Measurements from ENCODE around the gene CDC7. TPM values are rescaled to one million over a fixed set of nuclear protein-coding genes. Genes with fewer than 3 reads are reported as not detected.

The CDC7 gene
- total and polyA plus RNA-seq, 2 donors (not counting 1 experiment from before 2014, with no cell fraction given), result 3.9 to 7.4 TPM

DNA sequence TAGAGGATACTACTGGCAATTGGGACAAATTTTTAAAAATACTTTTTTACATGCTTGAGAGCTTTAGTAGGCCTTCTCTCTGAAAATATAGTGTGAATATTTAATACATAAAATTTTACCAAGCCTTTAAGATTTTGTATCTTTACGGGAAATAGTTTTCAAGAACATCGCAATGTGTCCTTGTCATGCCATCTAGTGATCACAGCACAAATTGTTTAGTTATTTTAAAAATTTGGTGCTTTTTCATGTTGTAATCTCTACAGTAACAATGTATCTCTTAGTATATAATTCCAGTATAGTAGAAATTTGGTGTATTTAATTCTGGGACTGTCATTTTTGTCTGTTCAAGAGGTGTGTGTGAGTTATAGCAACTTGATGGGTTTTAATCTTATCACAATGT, 6.7 kb downstream of the CDC7 start:
- peaks cover 15% of the 10 kb centered on the region for H3K79me2 ChIP-seq (ENCODE audit: control insufficient read depth, insufficient read depth, low read length)
- no peaks in the 10 kb centered on the region for H3K9me3 Mint-ChIP-seq (ENCODE audit: insufficient read depth)
- no peak for ATAC-seq (ENCODE audit: low read depth)
- no peak overlapping the region for H3K9ac ChIP-seq (ENCODE audit: low read length)
- no peak for DNase-seq
- H2AFZ ChIP-seq (ENCODE audit: insufficient read depth, low read depth, low read length, poor library complexity, severe bottlenecking), result no peak overlapping the region
- no peak overlapping the region for H3K4me3 Mint-ChIP-seq
- H3K4me3 ChIP-seq (ENCODE audit: control extremely low read depth in 1 of 5, extremely low read depth in 1 of 5, insufficient read depth in 1 of 5, low read depth in 2 of 5, low read length in 4 of 5), result no peak overlapping the region
- no CpG with 5 or more reads among the region's 2 CpGs for WGBS (ENCODE audit: insufficient coverage)
- no peaks in the 10 kb centered on the region for H3K36me3 ChIP-seq (replicated peaks in 1 of 2; ENCODE audit: control extremely low read depth in 1 of 2, control insufficient read depth in 1 of 2, extremely low read depth in 1 of 2, insufficient read depth in 2 of 2, low read length in 1 of 2)
- no peak overlapping the region for H3K4me2 ChIP-seq (replicated peaks; ENCODE audit: low read depth, low read length, poor library complexity, severe bottlenecking)
- ChIA-PET CTCF (interaction anchor here (1.5 kb wide), 1 partner anchor 421 kb away, joined by 3 read pairs; no protein-coding TSS in a partner anchor), POLR2A (no interaction called here)
- TF ChIP-seq, protein P1, sequence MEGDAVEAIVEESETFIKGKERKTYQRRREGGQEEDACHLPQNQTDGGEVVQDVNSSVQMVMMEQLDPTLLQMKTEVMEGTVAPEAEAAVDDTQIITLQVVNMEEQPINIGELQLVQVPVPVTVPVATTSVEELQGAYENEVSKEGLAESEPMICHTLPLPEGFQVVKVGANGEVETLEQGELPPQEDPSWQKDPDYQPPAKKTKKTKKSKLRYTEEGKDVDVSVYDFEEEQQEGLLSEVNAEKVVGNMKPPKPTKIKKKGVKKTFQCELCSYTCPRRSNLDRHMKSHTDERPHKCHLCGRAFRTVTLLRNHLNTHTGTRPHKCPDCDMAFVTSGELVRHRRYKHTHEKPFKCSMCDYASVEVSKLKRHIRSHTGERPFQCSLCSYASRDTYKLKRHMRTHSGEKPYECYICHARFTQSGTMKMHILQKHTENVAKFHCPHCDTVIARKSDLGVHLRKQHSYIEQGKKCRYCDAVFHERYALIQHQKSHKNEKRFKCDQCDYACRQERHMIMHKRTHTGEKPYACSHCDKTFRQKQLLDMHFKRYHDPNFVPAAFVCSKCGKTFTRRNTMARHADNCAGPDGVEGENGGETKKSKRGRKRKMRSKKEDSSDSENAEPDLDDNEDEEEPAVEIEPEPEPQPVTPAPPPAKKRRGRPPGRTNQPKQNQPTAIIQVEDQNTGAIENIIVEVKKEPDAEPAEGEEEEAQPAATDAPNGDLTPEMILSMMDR (IDR thresholded peaks at IDR 0.05), result no peak
- TF ChIP-seq EZH2 (IDR thresholded peaks at IDR 0.05; ENCODE audit: borderline replicate concordance, insufficient read depth, low read depth, low read length, poor library complexity, severe bottlenecking), result no peak
- no peak overlapping the region for H3K27ac Mint-ChIP-seq
- H3K4me1 Mint-ChIP-seq, result peaks cover 7% of the 10 kb centered on the region
- no peaks in the 10 kb centered on the region for H3K27me3 ChIP-seq (replicated peaks in 1 of 4; ENCODE audit: control extremely low read depth in 1 of 4, control insufficient read depth in 3 of 4, insufficient read depth in 4 of 4, low read length in 3 of 4)
- intact Hi-C loops (cut with micrococcal nuclease), result loop anchor here (10.0 kb wide), 1 partner anchor 223 kb away; no protein-coding TSS in a partner anchor
- no peaks in the 10 kb centered on the region for H3K4me1 ChIP-seq (ENCODE audit: control insufficient read depth in 2 of 2, insufficient read depth in 2 of 2, low read length in 2 of 2)
- H3K9me3 ChIP-seq (ENCODE audit: control extremely low read depth in 1 of 3, control insufficient read depth in 2 of 3, insufficient read depth in 1 of 3, low read length in 2 of 3), result no peaks in the 10 kb centered on the region
- no peak overlapping the region for H3K27ac ChIP-seq (ENCODE audit: low read length in 2 of 2)
- no peaks in the 10 kb centered on the region for H4K20me1 ChIP-seq (ENCODE audit: control insufficient read depth, insufficient read depth, low read length, poor library complexity, severe bottlenecking)
- no peaks in the 10 kb centered on the region for H3K27me3 Mint-ChIP-seq

DNA sequence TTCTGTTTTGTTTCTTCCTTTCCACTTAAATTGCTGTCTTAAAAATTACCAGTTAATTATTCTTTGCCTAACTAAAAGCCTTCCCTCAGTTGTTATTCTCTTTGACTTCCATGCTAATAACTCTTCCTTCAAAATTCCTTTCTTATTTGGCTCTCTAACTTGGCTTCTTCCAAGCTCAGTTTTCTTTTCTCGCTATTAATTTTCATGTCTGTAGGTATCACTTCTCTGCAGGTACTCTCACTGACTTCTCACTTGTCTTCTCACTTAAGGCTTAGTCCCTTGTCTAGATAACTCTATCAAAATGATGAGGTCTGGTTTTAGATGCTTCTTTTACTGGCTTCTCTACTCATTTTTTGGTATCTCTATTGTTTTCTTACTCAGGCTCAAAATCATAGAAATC, 10.1 kb downstream of the CDC7 start:
- WGBS (ENCODE audit: insufficient coverage), result no CpG with 5 or more reads among the region's 1 CpG
- Histone ChIP-seq H3K27me3 (replicated peaks in 1 of 4; ENCODE audit: control extremely low read depth in 1 of 4, control insufficient read depth in 3 of 4, insufficient read depth in 4 of 4, low read length in 3 of 4) (no peaks in the 10 kb centered on the region), H3K9ac (ENCODE audit: low read length) (no peak overlapping the region), H3K36me3 (replicated peaks in 1 of 2; ENCODE audit: control extremely low read depth in 1 of 2, control insufficient read depth in 1 of 2, extremely low read depth in 1 of 2, insufficient read depth in 2 of 2, low read length in 1 of 2) (no peaks in the 10 kb centered on the region), H2AFZ (ENCODE audit: insufficient read depth, low read depth, low read length, poor library complexity, severe bottlenecking) (no peak overlapping the region), H3K4me1 (ENCODE audit: control insufficient read depth in 2 of 2, insufficient read depth in 2 of 2, low read length in 2 of 2) (no peaks in the 10 kb centered on the region), H3K79me2 (ENCODE audit: control insufficient read depth, insufficient read depth, low read length) (peaks cover 6% of the 10 kb centered on the region), H3K9me3 (ENCODE audit: control extremely low read depth in 1 of 3, control insufficient read depth in 2 of 3, insufficient read depth in 1 of 3, low read length in 2 of 3) (no peaks in the 10 kb centered on the region), H3K4me3 (ENCODE audit: control extremely low read depth in 1 of 5, extremely low read depth in 1 of 5, insufficient read depth in 1 of 5, low read depth in 2 of 5, low read length in 4 of 5) (no peak overlapping the region), H3K4me2 (replicated peaks; ENCODE audit: low read depth, low read length, poor library complexity, severe bottlenecking) (no peak overlapping the region), H4K20me1 (ENCODE audit: control insufficient read depth, insufficient read depth, low read length, poor library complexity, severe bottlenecking) (no peaks in the 10 kb centered on the region), H3K27ac (ENCODE audit: low read length in 2 of 2) (no peak overlapping the region)
- no peak overlapping the region for H3K4me3 Mint-ChIP-seq
- TF ChIP-seq, protein P1 (IDR thresholded peaks at IDR 0.05), result no peak
- TF ChIP-seq EZH2 (IDR thresholded peaks at IDR 0.05; ENCODE audit: borderline replicate concordance, insufficient read depth, low read depth, low read length, poor library complexity, severe bottlenecking), result no peak
- ChIA-PET CTCF (interaction anchor here (1.2 to 1.4 kb wide), 2 partner anchors 9 to 15 kb away, joined by 3 read pairs; no protein-coding TSS in a partner anchor), POLR2A (no interaction called here)
- ATAC-seq (ENCODE audit: low read depth) (no peak), DNase-seq (no peak)
- intact Hi-C loops (cut with micrococcal nuclease), result no loop called here
- no peak overlapping the region for H3K27ac Mint-ChIP-seq
- H3K27me3 Mint-ChIP-seq, result no peaks in the 10 kb centered on the region
- no peaks in the 10 kb centered on the region for H3K9me3 Mint-ChIP-seq (ENCODE audit: insufficient read depth)
- no peaks in the 10 kb centered on the region for H3K4me1 Mint-ChIP-seq

Data from B cell (primary cell).